ENCODE data around the gene MACROD2. TPM values are rescaled to one million over a fixed set of nuclear protein-coding genes. Genes with fewer than 3 reads are reported as not detected.

MACROD2 gene
- polyA plus RNA-seq, 2 of the 4 experiments (the other 2 are of a cell fraction) = 0.96 to 1.3 TPM

DNA sequence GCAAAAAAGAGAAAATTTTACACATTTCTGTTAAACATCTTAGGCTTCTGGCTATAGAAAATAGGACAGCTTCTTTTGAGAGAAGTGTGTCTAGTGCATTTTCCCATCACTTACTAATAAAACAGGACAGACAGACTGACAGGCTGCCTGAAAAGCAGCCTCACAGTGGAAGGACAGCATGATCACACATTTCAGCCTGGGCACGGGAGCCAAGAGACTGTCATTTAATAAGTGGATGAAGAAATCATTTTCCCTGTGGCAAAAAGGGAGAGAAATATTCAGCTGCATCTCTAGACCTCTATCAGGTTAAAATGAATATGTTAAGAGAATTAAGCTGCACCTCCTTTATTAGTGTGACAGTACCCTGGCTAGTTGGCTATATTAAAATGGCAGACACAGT, 1617.5 kb downstream of the MACROD2 start:
- H3K27ac ChIP-seq = no peak overlapping the region
- no peak for TF ChIP-seq KDM5A (IDR thresholded peaks at IDR 0.05)
- no peak for TF ChIP-seq BHLHE40 (IDR thresholded peaks at IDR 0.05; ENCODE audit: low read depth, low read length)
- no peak for TF ChIP-seq TFCP2L1 (CRISPR knock-in tag; IDR thresholded peaks at IDR 0.05)
- no peaks in the 10 kb centered on the region for H3K4me1 ChIP-seq
- CTCF ChIA-PET = interaction anchor here (1.7 kb wide), 1 partner anchor 11 kb away, joined by 5 read pairs; no protein-coding TSS in a partner anchor
- DNase-seq (ENCODE audit: low read depth in 1 of 2, low spot score in 1 of 2) = no peak
- no peak overlapping the region for H3K4me3 ChIP-seq
- POLR2A ChIA-PET = no interaction called here
- no peak for ATAC-seq
- 0% methylated on average over 1 of the region's 1 CpG for WGBS (ENCODE audit: missing lambda C conversion rate)
- H3K4me2 ChIP-seq = no peak overlapping the region
- no peaks in the 10 kb centered on the region for H3K9me3 ChIP-seq
- FAIRE-seq = no peak

DNA sequence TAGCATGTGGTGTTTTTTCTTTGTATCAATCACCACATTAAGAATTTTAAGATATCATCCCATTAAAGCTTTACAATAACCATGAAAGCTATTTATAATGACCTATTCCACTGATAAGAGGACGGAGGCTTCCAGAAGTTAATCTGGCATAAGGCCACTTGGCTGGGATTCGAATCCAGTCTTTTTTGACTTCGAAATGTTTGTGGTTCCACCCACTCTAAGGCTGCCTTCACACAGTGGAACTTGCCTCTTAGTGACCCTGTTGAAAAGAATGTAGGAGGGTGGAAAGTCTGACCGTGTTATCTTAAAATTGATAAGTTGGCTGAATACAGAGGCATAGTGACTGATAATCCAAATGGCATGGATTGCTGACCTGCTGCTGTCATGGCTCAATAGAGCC, 1618.2 kb downstream of the MACROD2 start:
- no peaks in the 10 kb centered on the region for H3K9me3 ChIP-seq
- DNase-seq (ENCODE audit: low read depth in 1 of 2, low spot score in 1 of 2) (no peak), ATAC-seq (no peak), FAIRE-seq (no peak)
- WGBS (ENCODE audit: missing lambda C conversion rate) = 15% methylated on average over 4 of the region's 4 CpGs
- CTCF ChIA-PET = no interaction called here
- no peak overlapping the region for H3K27ac ChIP-seq
- TF ChIP-seq, protein P1, sequence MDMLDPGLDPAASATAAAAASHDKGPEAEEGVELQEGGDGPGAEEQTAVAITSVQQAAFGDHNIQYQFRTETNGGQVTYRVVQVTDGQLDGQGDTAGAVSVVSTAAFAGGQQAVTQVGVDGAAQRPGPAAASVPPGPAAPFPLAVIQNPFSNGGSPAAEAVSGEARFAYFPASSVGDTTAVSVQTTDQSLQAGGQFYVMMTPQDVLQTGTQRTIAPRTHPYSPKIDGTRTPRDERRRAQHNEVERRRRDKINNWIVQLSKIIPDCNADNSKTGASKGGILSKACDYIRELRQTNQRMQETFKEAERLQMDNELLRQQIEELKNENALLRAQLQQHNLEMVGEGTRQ (IDR thresholded peaks at IDR 0.05) = no peak
- no peak for TF ChIP-seq MAFK (IDR thresholded peaks at IDR 0.05; ENCODE audit: partially characterized antibody)
- no peak for TF ChIP-seq PHF8 (IDR thresholded peaks at IDR 0.05; ENCODE audit: borderline replicate concordance, low read depth)
- TF ChIP-seq FOSB (CRISPR knock-in tag; IDR thresholded peaks at IDR 0.05) = no peak
- TF ChIP-seq, protein P2, sequence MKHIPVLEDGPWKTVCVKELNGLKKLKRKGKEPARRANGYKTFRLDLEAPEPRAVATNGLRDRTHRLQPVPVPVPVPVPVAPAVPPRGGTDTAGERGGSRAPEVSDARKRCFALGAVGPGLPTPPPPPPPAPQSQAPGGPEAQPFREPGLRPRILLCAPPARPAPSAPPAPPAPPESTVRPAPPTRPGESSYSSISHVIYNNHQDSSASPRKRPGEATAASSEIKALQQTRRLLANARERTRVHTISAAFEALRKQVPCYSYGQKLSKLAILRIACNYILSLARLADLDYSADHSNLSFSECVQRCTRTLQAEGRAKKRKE (CRISPR knock-in tag; IDR thresholded peaks at IDR 0.05; ENCODE audit: low read depth) = no peak
- no peak for TF ChIP-seq EP300 (IDR thresholded peaks at IDR 0.05)
- TF ChIP-seq, protein P3, sequence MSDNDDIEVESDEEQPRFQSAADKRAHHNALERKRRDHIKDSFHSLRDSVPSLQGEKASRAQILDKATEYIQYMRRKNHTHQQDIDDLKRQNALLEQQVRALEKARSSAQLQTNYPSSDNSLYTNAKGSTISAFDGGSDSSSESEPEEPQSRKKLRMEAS (IDR thresholded peaks at IDR 0.05) = no peak
- no peak for TF ChIP-seq RNF2 (IDR thresholded peaks at IDR 0.05; ENCODE audit: borderline replicate concordance, low read depth)
- no peak for TF ChIP-seq ESRRA (IDR thresholded peaks at IDR 0.05; ENCODE audit: borderline replicate concordance, low read length)
- TF ChIP-seq HOXB5 (CRISPR knock-in tag; IDR thresholded peaks at IDR 0.05) = no peak
- no peak for TF ChIP-seq KDM5A (IDR thresholded peaks at IDR 0.05)
- TF ChIP-seq GATA3 (IDR thresholded peaks at IDR 0.05; ENCODE audit: borderline replicate concordance) = no peak
- TF ChIP-seq HOXA7 (CRISPR knock-in tag; IDR thresholded peaks at IDR 0.05) = no peak
- no peak for TF ChIP-seq HDAC2 (IDR thresholded peaks at IDR 0.05)
- H3K4me2 ChIP-seq = no peak overlapping the region
- H3K4me3 ChIP-seq = no peak overlapping the region
- POLR2A ChIA-PET = no interaction called here
- no peaks in the 10 kb centered on the region for H3K4me1 ChIP-seq

DNA sequence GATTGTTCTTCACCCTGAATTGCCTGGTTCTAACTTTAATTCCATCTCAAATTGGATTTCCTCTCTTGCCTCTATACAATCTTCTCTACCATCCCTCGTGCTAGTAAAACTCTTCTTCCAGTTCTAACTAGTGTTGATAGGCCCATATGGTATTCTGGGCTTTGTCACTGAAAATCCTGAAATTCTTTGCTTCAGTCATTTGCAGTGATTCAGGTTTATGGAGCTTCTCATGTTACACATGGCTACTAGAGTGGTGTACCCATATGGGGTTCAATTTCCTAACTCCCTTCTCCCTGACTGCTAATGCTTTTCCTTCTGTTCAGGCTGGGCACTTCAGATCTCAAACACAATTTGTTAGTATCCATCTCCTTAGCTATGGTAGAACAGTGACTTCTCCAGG, 1621.3 kb downstream of the MACROD2 start:
- Histone ChIP-seq H3K4me3 (no peak overlapping the region), H3K27ac (no peak overlapping the region), H3K4me2 (no peak overlapping the region), H3K4me1 (no peaks in the 10 kb centered on the region), H3K9me3 (no peaks in the 10 kb centered on the region)
- ChIA-PET CTCF (interaction anchor here (0.7 to 0.8 kb wide), 2 partner anchors 40 to 42 kb away, joined by 3 read pairs; no protein-coding TSS in a partner anchor), POLR2A (no interaction called here)
- 10% methylated on average over 1 of the region's 1 CpG for WGBS (ENCODE audit: missing lambda C conversion rate)
- no peak for ATAC-seq
- no peak for FAIRE-seq
- TF ChIP-seq TP53 (CRISPR knock-in tag; IDR thresholded peaks at IDR 0.05) = no peak
- TF ChIP-seq ZFP36 (IDR thresholded peaks at IDR 0.05; ENCODE audit: borderline replicate concordance, partially characterized antibody) = no peak
- TF ChIP-seq CHD4 (IDR thresholded peaks at IDR 0.05; ENCODE audit: borderline replicate concordance) = no peak
- TF ChIP-seq, protein P1 (IDR thresholded peaks at IDR 0.05) = no peak
- TF ChIP-seq, protein P4, sequence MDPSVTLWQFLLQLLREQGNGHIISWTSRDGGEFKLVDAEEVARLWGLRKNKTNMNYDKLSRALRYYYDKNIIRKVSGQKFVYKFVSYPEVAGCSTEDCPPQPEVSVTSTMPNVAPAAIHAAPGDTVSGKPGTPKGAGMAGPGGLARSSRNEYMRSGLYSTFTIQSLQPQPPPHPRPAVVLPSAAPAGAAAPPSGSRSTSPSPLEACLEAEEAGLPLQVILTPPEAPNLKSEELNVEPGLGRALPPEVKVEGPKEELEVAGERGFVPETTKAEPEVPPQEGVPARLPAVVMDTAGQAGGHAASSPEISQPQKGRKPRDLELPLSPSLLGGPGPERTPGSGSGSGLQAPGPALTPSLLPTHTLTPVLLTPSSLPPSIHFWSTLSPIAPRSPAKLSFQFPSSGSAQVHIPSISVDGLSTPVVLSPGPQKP (IDR thresholded peaks at IDR 0.05; ENCODE audit: low read depth, low read length) = no peak
- TF ChIP-seq MAFK (IDR thresholded peaks at IDR 0.05; ENCODE audit: partially characterized antibody) = no peak
- TF ChIP-seq, protein P5, sequence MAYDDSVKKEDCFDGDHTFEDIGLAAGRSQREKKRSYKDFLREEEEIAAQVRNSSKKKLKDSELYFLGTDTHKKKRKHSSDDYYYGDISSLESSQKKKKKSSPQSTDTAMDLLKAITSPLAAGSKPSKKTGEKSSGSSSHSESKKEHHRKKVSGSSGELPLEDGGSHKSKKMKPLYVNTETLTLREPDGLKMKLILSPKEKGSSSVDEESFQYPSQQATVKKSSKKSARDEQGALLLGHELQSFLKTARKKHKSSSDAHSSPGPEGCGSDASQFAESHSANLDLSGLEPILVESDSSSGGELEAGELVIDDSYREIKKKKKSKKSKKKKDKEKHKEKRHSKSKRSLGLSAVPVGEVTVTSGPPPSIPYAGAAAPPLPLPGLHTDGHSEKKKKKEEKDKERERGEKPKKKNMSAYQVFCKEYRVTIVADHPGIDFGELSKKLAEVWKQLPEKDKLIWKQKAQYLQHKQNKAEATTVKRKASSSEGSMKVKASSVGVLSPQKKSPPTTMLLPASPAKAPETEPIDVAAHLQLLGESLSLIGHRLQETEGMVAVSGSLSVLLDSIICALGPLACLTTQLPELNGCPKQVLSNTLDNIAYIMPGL (CRISPR knock-in tag; IDR thresholded peaks at IDR 0.05; ENCODE audit: borderline replicate concordance) = no peak
- no peak for TF ChIP-seq RFX5 (IDR thresholded peaks at IDR 0.05)
- no peak for TF ChIP-seq EP300 (IDR thresholded peaks at IDR 0.05)
- TF ChIP-seq HOXA7 (CRISPR knock-in tag; IDR thresholded peaks at IDR 0.05) = no peak
- TF ChIP-seq HEYL (CRISPR knock-in tag; IDR thresholded peaks at IDR 0.05) = no peak
- TF ChIP-seq SMC3 (IDR thresholded peaks at IDR 0.05) = no peak
- TF ChIP-seq CBX2 (IDR thresholded peaks at IDR 0.05; ENCODE audit: borderline replicate concordance, low read depth) = no peak
- TF ChIP-seq, protein P6, sequence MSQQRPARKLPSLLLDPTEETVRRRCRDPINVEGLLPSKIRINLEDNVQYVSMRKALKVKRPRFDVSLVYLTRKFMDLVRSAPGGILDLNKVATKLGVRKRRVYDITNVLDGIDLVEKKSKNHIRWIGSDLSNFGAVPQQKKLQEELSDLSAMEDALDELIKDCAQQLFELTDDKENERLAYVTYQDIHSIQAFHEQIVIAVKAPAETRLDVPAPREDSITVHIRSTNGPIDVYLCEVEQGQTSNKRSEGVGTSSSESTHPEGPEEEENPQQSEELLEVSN (IDR thresholded peaks at IDR 0.05; ENCODE audit: borderline replicate concordance, low read depth) = no peak
- no peak for TF ChIP-seq CHD2 (IDR thresholded peaks at IDR 0.05; ENCODE audit: low read length, partially characterized antibody)
- TF ChIP-seq FOSL2 (IDR thresholded peaks at IDR 0.05) = no peak
- no peak for TF ChIP-seq FOSL2 (CRISPR knock-in tag; IDR thresholded peaks at IDR 0.05)
- no peak for DNase-seq (ENCODE audit: low read depth in 1 of 2, low spot score in 1 of 2)

Measured in A549 (cell line).